ENCODE data around the gene CCR6. TPM values are rescaled to one million over a fixed set of nuclear protein-coding genes. Genes with fewer than 3 reads are reported as not detected.

Gene CCR6
- total RNA-seq, 1 experiment from 2014 or later = not detected

DNA sequence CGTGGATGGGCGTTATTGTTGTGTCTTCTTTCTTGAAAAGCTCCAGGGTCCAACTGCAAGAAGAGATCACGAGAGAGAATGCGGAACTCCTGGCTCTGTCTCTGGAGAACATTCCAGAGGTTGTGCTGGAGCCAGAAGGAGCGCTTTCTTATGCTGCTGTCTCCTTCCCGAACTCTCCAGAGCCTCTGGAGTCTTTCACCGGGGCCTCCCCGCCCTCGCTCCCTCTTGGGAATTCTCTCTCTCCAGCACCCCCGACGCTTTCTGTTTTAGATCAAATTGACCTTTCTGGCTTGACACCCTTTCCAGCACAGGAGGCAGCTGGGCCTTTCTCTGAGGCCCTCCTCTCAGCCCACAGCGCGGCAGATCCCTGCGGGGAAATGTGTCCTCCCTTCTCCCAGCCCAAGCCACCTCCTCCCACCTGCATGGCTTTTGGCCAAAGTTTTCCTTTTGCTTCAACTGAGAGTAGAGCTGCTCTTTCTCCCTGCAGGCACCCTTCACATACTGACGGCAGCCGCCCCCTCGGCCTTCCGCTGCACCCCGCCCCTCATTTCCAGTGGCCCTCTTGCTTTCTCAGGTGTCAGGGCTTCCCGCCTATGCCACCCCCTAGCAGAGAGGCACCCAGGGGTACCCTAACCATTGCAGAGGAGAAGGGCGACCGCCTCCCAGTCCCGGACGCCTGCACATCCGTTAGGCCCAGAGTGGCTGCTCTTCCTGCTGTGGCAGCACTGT lies 6.6 kb upstream of the CCR6 start:
- no peak overlapping the region for H3K27ac ChIP-seq (ENCODE audit: insufficient read length, low read depth, low read length)
- no peaks in the 10 kb centered on the region for H3K9me3 ChIP-seq (ENCODE audit: control insufficient read depth, low read depth, low read length)
- no peak overlapping the region for H3K18ac ChIP-seq (ENCODE audit: insufficient read length, low read depth, low read length)
- H3K4me1 ChIP-seq (ENCODE audit: insufficient read depth, low read length) = no peaks in the 10 kb centered on the region
- no peak overlapping the region for H3K4ac ChIP-seq (ENCODE audit: low read depth, low read length)
- no peak overlapping the region for H3T11ph ChIP-seq (ENCODE audit: low read length)
- H4K20me1 ChIP-seq (ENCODE audit: control insufficient read depth, insufficient read depth, insufficient read length) = no peaks in the 10 kb centered on the region
- no peak overlapping the region for H2BK12ac ChIP-seq (ENCODE audit: insufficient read length, low read depth, low read length)
- no peaks in the 10 kb centered on the region for H3K79me1 ChIP-seq (ENCODE audit: insufficient read depth, low read depth, low read length, poor library complexity, severe bottlenecking)
- H3K79me2 ChIP-seq (ENCODE audit: insufficient read depth, low read length) = no peaks in the 10 kb centered on the region
- peaks cover 11 to 14% of the 10 kb centered on the region in 2 experiments for H3K4me1 Mint-ChIP-seq
- H3K56ac ChIP-seq (ENCODE audit: insufficient read length, low read depth, low read length) = no peak overlapping the region
- H4K8ac ChIP-seq (replicated peaks; ENCODE audit: insufficient read length, low read depth, low read length) = no peak overlapping the region
- peak overlapping the region in 1 of 3 experiments; percentile 59; a peak in 1 of 7 replicates for H3K27ac Mint-ChIP-seq
- H2AK5ac ChIP-seq (ENCODE audit: insufficient read length, low read length) = no peak overlapping the region
- DNase-seq = no peak
- WGBS (ENCODE audit: extremely low coverage, insufficient read length, low lambda C conversion rate) = no CpG with 5 or more reads among the region's 25 CpGs
- H3K14ac ChIP-seq (ENCODE audit: insufficient read depth, low read length) = peak overlapping the region; percentile 34; the same call in 1 of the 2 replicates
- no peak overlapping the region for H3K23ac ChIP-seq (ENCODE audit: insufficient read length, low read depth, low read length)
- no peaks in the 10 kb centered on the region for H3K27me3 ChIP-seq (ENCODE audit: insufficient read depth, low read length)
- H3K9me3 Mint-ChIP-seq = peaks cover 5 to 14% of the 10 kb centered on the region in 2 experiments; a peak in 4 of 5 replicates
- TF ChIP-seq, protein P1, sequence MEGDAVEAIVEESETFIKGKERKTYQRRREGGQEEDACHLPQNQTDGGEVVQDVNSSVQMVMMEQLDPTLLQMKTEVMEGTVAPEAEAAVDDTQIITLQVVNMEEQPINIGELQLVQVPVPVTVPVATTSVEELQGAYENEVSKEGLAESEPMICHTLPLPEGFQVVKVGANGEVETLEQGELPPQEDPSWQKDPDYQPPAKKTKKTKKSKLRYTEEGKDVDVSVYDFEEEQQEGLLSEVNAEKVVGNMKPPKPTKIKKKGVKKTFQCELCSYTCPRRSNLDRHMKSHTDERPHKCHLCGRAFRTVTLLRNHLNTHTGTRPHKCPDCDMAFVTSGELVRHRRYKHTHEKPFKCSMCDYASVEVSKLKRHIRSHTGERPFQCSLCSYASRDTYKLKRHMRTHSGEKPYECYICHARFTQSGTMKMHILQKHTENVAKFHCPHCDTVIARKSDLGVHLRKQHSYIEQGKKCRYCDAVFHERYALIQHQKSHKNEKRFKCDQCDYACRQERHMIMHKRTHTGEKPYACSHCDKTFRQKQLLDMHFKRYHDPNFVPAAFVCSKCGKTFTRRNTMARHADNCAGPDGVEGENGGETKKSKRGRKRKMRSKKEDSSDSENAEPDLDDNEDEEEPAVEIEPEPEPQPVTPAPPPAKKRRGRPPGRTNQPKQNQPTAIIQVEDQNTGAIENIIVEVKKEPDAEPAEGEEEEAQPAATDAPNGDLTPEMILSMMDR (conservative IDR thresholded peaks at IDR 0.05) = no peak
- no peak overlapping the region for H2BK20ac ChIP-seq (ENCODE audit: low read depth, low read length, poor library complexity, severe bottlenecking)
- H3K9ac ChIP-seq (ENCODE audit: extremely low read depth, insufficient read length, low read length) = no peak overlapping the region
- peaks cover 0 to 12% (median 7%) of the 10 kb centered on the region in 3 experiments; a peak in 5 of 7 replicates for H3K36me3 Mint-ChIP-seq (ENCODE audit: insufficient read depth in 1 of 3, low read depth in 3 of 3)
- no peak overlapping the region for H3K4me3 Mint-ChIP-seq
- peaks cover 4% of the 10 kb centered on the region for H3K27me3 Mint-ChIP-seq (ENCODE audit: low read depth)
- H2BK5ac ChIP-seq (ENCODE audit: insufficient read length, low read length) = no peak overlapping the region
- H3K4me2 ChIP-seq (ENCODE audit: insufficient read depth, insufficient read length, low read length) = no peak overlapping the region
- H4K91ac ChIP-seq (ENCODE audit: insufficient read length, low read depth, low read length) = no peak overlapping the region
- H2AFZ ChIP-seq (ENCODE audit: low read length) = peak overlapping the region; percentile 42
- no peak overlapping the region for H2BK120ac ChIP-seq (ENCODE audit: low read depth, low read length, poor library complexity, severe bottlenecking)
- no peak overlapping the region for H4K5ac ChIP-seq (ENCODE audit: insufficient read length, low read depth, low read length)
- H2BK15ac ChIP-seq (ENCODE audit: low read depth, low read length) = no peak overlapping the region
- no peaks in the 10 kb centered on the region for H3K23me2 ChIP-seq (ENCODE audit: insufficient read length, low read depth, low read length, poor library complexity, severe bottlenecking)
